Activated CD8-positive, alpha-beta T cell treated with anti-CD3 and anti-CD28 coated beads for 36 hours (primary cell): Measurements from ENCODE around the gene UNKL. TPM values are rescaled to one million over a fixed set of nuclear protein-coding genes. Genes with fewer than 3 reads are reported as not detected.

ENCODE experiments used
- ATAC-seq: fragments of 200-7000 bp; cut with Tn5 transposase; one replicate; pipeline ENCODE4 v1.10.0; 2021; ENCODE audit warnings: mild to moderate bottlenecking, moderate library complexity
- CTCF ChIA-PET: fragments of 350-600 bp; sonication (Branson Sonifier 250); formaldehyde crosslinking; loops from one replicate; lab custom pipeline; 2021; ENCODE audit warnings: antibody characterized with exemption; lab: Charles Lee
- POLR2A ChIA-PET: fragments of 350-600 bp; sonication (Branson Sonifier 250); formaldehyde crosslinking; loops from one replicate; lab custom pipeline; 2021; ENCODE audit warnings: antibody characterized with exemption; lab: Charles Lee
- DNase-seq: peaks from one replicate; pipeline ENCODE4 v3.0.0-alpha.2; 2020
- H3K27ac Mint-ChIP-seq: one replicate; pipeline ENCODE4 v1.8.0; 2021; ENCODE audit warnings: mild to moderate bottlenecking, mixed read lengths
- H3K27me3 Mint-ChIP-seq: one replicate; pipeline ENCODE4 v1.8.0; 2021; ENCODE audit warnings: mixed read lengths
- H3K36me3 Mint-ChIP-seq: one replicate; pipeline ENCODE4 v1.8.0; 2021; ENCODE audit warnings: low read depth, mixed read lengths
- H3K4me1 Mint-ChIP-seq: one replicate; pipeline ENCODE4 v1.8.0; 2021; ENCODE audit warnings: low read depth, mixed read lengths
- H3K4me3 Mint-ChIP-seq: one replicate; pipeline ENCODE4 v1.8.0; 2021; ENCODE audit warnings: mild to moderate bottlenecking, moderate library complexity, mixed read lengths
- H3K9me3 Mint-ChIP-seq: one replicate; pipeline ENCODE4 v1.8.0; 2021; ENCODE audit warnings: mixed read lengths
- intact Hi-C: fragments of 100-400 bp; cut with micrococcal nuclease; formaldehyde crosslinking; loops from one replicate; pipeline ENCODE4 v1.10.0; 2022
- total RNA-seq, 2 experiments: library from RNA; stranded (reverse); gene quantifications; one replicate each; pipeline ENCODE4 v1.2.3, GENCODE V29; 2021
- TF ChIP-seq, protein P1 (sequence below): fragments of 200-600 bp; IDR thresholded peaks from one replicate; pipeline ENCODE4 v1.8.0; 2022; ENCODE audit warnings: antibody characterized with exemption, mild to moderate bottlenecking

The UNKL gene
- total RNA-seq, 2 experiments from 2014 or later, result 32.4 to 38.1 TPM

GRCh38 chr16:1375298-1375640, 39.2 kb downstream of the UNKL start:
- no peak overlapping the region for H3K4me3 Mint-ChIP-seq
- no peaks in the 10 kb centered on the region for H3K9me3 Mint-ChIP-seq
- TF ChIP-seq, protein P1, sequence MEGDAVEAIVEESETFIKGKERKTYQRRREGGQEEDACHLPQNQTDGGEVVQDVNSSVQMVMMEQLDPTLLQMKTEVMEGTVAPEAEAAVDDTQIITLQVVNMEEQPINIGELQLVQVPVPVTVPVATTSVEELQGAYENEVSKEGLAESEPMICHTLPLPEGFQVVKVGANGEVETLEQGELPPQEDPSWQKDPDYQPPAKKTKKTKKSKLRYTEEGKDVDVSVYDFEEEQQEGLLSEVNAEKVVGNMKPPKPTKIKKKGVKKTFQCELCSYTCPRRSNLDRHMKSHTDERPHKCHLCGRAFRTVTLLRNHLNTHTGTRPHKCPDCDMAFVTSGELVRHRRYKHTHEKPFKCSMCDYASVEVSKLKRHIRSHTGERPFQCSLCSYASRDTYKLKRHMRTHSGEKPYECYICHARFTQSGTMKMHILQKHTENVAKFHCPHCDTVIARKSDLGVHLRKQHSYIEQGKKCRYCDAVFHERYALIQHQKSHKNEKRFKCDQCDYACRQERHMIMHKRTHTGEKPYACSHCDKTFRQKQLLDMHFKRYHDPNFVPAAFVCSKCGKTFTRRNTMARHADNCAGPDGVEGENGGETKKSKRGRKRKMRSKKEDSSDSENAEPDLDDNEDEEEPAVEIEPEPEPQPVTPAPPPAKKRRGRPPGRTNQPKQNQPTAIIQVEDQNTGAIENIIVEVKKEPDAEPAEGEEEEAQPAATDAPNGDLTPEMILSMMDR, result no peak
- ChIA-PET POLR2A (no interaction called here), CTCF (interaction anchor here (1.1 to 1.9 kb wide), 2 partner anchors 10 to 12 kb away, joined by 5 to 10 read pairs; no protein-coding TSS in a partner anchor)
- peaks cover 5% of the 10 kb centered on the region for H3K36me3 Mint-ChIP-seq
- H3K27ac Mint-ChIP-seq, result no peak overlapping the region
- peaks cover 13% of the 10 kb centered on the region for H3K4me1 Mint-ChIP-seq
- no peak for DNase-seq
- intact Hi-C loops, result no loop called here
- ATAC-seq, result no peak
- H3K27me3 Mint-ChIP-seq, result no peaks in the 10 kb centered on the region

- H3K27ac Mint-ChIP-seq, result no peak overlapping the region
- no peak for ATAC-seq
- CTCF ChIA-PET, result interaction anchor here (1.1 to 1.9 kb wide), 2 partner anchors 9 to 11 kb away, joined by 5 to 10 read pairs; no protein-coding TSS in a partner anchor
- TF ChIP-seq, protein P1, result no peak
- no peak overlapping the region for H3K4me3 Mint-ChIP-seq
- no peak for DNase-seq
- intact Hi-C loops, result no loop called here
- no peaks in the 10 kb centered on the region for H3K9me3 Mint-ChIP-seq
- H3K36me3 Mint-ChIP-seq, result peaks cover 5% of the 10 kb centered on the region
- H3K4me1 Mint-ChIP-seq, result peaks cover 9% of the 10 kb centered on the region
- no peaks in the 10 kb centered on the region for H3K27me3 Mint-ChIP-seq
- POLR2A ChIA-PET, result no interaction called here
Measured at GRCh38 chr16:1374418-1375297, 39.8 kb downstream of the UNKL start.

GRCh38 chr16:1372292-1372950, 42.1 kb downstream of the UNKL start:
- Mint-ChIP-seq H3K36me3 (peaks cover 5% of the 10 kb centered on the region), H3K4me1 (no peaks in the 10 kb centered on the region), H3K4me3 (no peak overlapping the region), H3K27ac (no peak overlapping the region), H3K27me3 (no peaks in the 10 kb centered on the region), H3K9me3 (no peaks in the 10 kb centered on the region)
- TF ChIP-seq, protein P1, result no peak
- POLR2A ChIA-PET, result no interaction called here
- ATAC-seq (no peak), DNase-seq (no peak)
- intact Hi-C loops, result no loop called here
- CTCF ChIA-PET, result no interaction called here

GRCh38 chr16:1371054-1371978, 43.2 kb downstream of the UNKL start:
- no peak for ATAC-seq
- TF ChIP-seq, protein P1, result no peak
- Mint-ChIP-seq H3K4me3 (no peak overlapping the region), H3K9me3 (no peaks in the 10 kb centered on the region), H3K27me3 (no peaks in the 10 kb centered on the region), H3K27ac (no peak overlapping the region), H3K36me3 (peaks cover 5% of the 10 kb centered on the region), H3K4me1 (no peaks in the 10 kb centered on the region)
- POLR2A ChIA-PET, result no interaction called here
- no peak for DNase-seq
- intact Hi-C loops, result no loop called here
- CTCF ChIA-PET, result interaction anchor here (1.3 kb wide), 1 partner anchor 17 kb away, joined by 3 read pairs; no protein-coding TSS in a partner anchor
